Muscle of leg (tissue), 11 donors: ENCODE results near the gene FLT3LG. TPM values are rescaled to one million over a fixed set of nuclear protein-coding genes. Genes with fewer than 3 reads are reported as not detected.
A peak's percentile ranks its signal among the peaks of the same experiment; 100 is the strongest.

Experiments used
- DNase-seq: peaks from one replicate; pipeline ENCODE4 v3.0.0; 2013
- H3K27ac ChIP-seq: one replicate; pipeline ENCODE4 v1.5.1; 2013; ENCODE audit warnings: mild to moderate bottlenecking, low read length, control low read depth
- H3K27me3 ChIP-seq: one replicate; pipeline ENCODE4 v1.6.1; 2013; ENCODE audit warnings: low read length; ENCODE audit not compliant: control insufficient read depth, insufficient read depth
- H3K36me3 ChIP-seq: one replicate; pipeline ENCODE4 v1.6.1; 2013; ENCODE audit warnings: low read length; ENCODE audit not compliant: control insufficient read depth, insufficient read depth
- H3K4me1 ChIP-seq: one replicate; pipeline ENCODE4 v1.6.1; 2013; ENCODE audit warnings: low read length; ENCODE audit not compliant: control insufficient read depth, insufficient read depth
- H3K4me3 ChIP-seq: one replicate; pipeline ENCODE4 v1.5.1; 2013; ENCODE audit warnings: low read length, control low read depth
- H3K9me3 ChIP-seq: replicated peaks from 2 replicates; pipeline ENCODE4 v1.6.1; 2013; ENCODE audit warnings: low read depth, low read length; ENCODE audit not compliant: control insufficient read depth
- WGBS: methylation state at CpG from one replicate; pipeline ENCODE4 v1.1.5; 2013; ENCODE audit warnings: missing lambda C conversion rate; ENCODE audit not compliant: insufficient coverage; 5-methylcytosine and 5-hydroxymethylcytosine counted together
- polyA plus RNA-seq, 8 donors: library from polyadenylated mRNA; unstranded; fragments of 120-200 nt; gene quantifications; one replicate each; pipeline versions ENCODE4 v1.2.1 to v1.2.3, GENCODE V29; 2013; ENCODE audit warnings: inconsistent platforms in 1 of 8, low replicate concordance in 1 of 8; ENCODE audit not compliant: insufficient read length in 8 of 8, insufficient read depth in 1 of 8
- total RNA-seq: library from RNA; stranded (reverse); fragments of 120-200 nt; gene quantifications from one replicate; pipeline ENCODE4 v1.2.4, GENCODE V29; 2013

FLT3LG gene
- total and polyA plus RNA-seq, 9 donors, result 1.5 to 4.9 (median 3.2) TPM

GRCh38 chr19:49533551-49534488, 59.8 kb downstream of the FLT3LG start:
- 4% methylated on average over 76 of the region's 87 CpGs for WGBS
- peak overlapping the region; percentile 68 for H3K4me3 ChIP-seq
- peak; percentile 79 for DNase-seq
- H3K27me3 ChIP-seq, result no peaks in the 10 kb centered on the region
- H3K36me3 ChIP-seq, result peaks cover 41% of the 10 kb centered on the region
- H3K9me3 ChIP-seq, result no peaks in the 10 kb centered on the region
- H3K4me1 ChIP-seq, result peaks cover 12% of the 10 kb centered on the region
- H3K27ac ChIP-seq, result peak overlapping the region; percentile 59

- no peak overlapping the region for H3K4me3 ChIP-seq
- H3K27me3 ChIP-seq, result no peaks in the 10 kb centered on the region
- H3K4me1 ChIP-seq, result peaks cover 12% of the 10 kb centered on the region
- 66% methylated on average over 8 of the region's 8 CpGs for WGBS
- H3K36me3 ChIP-seq, result peaks cover 41% of the 10 kb centered on the region
- no peak overlapping the region for H3K27ac ChIP-seq
- H3K9me3 ChIP-seq, result no peaks in the 10 kb centered on the region
- no peak for DNase-seq
Measured at GRCh38 chr19:49534632-49535385, 60.8 kb downstream of the FLT3LG start.

Other genes starting within 250 kb of the FLT3LG start
- gene SLC6A16, start 149.0 kb upstream of the FLT3LG start, total RNA-seq, result 0.49 TPM
- gene SLC6A16, start 149.0 kb upstream of the FLT3LG start, polyA plus RNA-seq, result 1 to 10 TPM in 7 of 8 donors, under 1 TPM in 1; 0.50 to 3.2 (median 1.3) TPM
- 1.1 TPM for gene CD37, start 138.8 kb upstream of the FLT3LG start, total RNA-seq
- gene CD37, start 138.8 kb upstream of the FLT3LG start, polyA plus RNA-seq, result 10 to 100 TPM; 15.3 to 27.7 (median 22.9) TPM
- 43.0 TPM for gene TEAD2, start 111.8 kb upstream of the FLT3LG start, total RNA-seq
- 10 to 100 TPM; 56.7 to 82.6 (median 74.2) TPM for gene TEAD2, start 111.8 kb upstream of the FLT3LG start, polyA plus RNA-seq
- gene DKKL1, start 110.3 kb upstream of the FLT3LG start, total RNA-seq, result 1.4 TPM
- 1 to 10 TPM; 1.6 to 4.0 (median 3.1) TPM for gene DKKL1, start 110.3 kb upstream of the FLT3LG start, polyA plus RNA-seq
- gene KASH5, start 86.0 kb upstream of the FLT3LG start, total RNA-seq, result not detected
- gene KASH5, start 86.0 kb upstream of the FLT3LG start, polyA plus RNA-seq, result under 1 TPM in 3 of 8 donors, not detected in 5; 0.14 to 0.25 (median 0.23) TPM
- gene PTH2, start 50.8 kb upstream of the FLT3LG start, total RNA-seq, result not detected
- under 1 TPM in 1 of 8 donors, not detected in 7; 0.28 TPM for gene PTH2, start 50.8 kb upstream of the FLT3LG start, polyA plus RNA-seq
- gene GFY, start 48.8 kb upstream of the FLT3LG start, total RNA-seq, result not detected
- gene GFY, start 48.8 kb upstream of the FLT3LG start, polyA plus RNA-seq, result not detected
- gene SLC17A7, start 32.7 kb upstream of the FLT3LG start, total RNA-seq, result 0.53 TPM
- gene SLC17A7, start 32.7 kb upstream of the FLT3LG start, polyA plus RNA-seq, result 1 to 10 TPM in 5 of 8 donors, under 1 TPM in 3; 0.60 to 1.7 (median 1.2) TPM
- gene PIH1D1, start 22.4 kb upstream of the FLT3LG start, total RNA-seq, result 53.6 TPM
- 10 to 100 TPM; 42.2 to 55.0 (median 45.8) TPM for gene PIH1D1, start 22.4 kb upstream of the FLT3LG start, polyA plus RNA-seq
- 14.4 TPM for gene ALDH16A1, start 21.0 kb upstream of the FLT3LG start, total RNA-seq
- 10 to 100 TPM; 11.3 to 18.8 (median 13.8) TPM for gene ALDH16A1, start 21.0 kb upstream of the FLT3LG start, polyA plus RNA-seq
- 5,773 TPM for gene RPL13A, start 13.4 kb downstream of the FLT3LG start, total RNA-seq
- 1,000 to 10,000 TPM; 4,396 to 5,632 (median 4,838) TPM for gene RPL13A, start 13.4 kb downstream of the FLT3LG start, polyA plus RNA-seq
- 5,208 TPM for gene RPS11, start 22.2 kb downstream of the FLT3LG start, total RNA-seq
- 1,000 to 10,000 TPM; 3,030 to 4,403 (median 3,703) TPM for gene RPS11, start 22.2 kb downstream of the FLT3LG start, polyA plus RNA-seq
- gene FCGRT, start 38.4 kb downstream of the FLT3LG start, total RNA-seq, result 200 TPM
- 100 to 1,000 TPM; 150 to 241 (median 199) TPM for gene FCGRT, start 38.4 kb downstream of the FLT3LG start, polyA plus RNA-seq
- 121 TPM for gene RCN3, start 53.8 kb downstream of the FLT3LG start, total RNA-seq
- 10 to 100 TPM; 37.4 to 88.6 (median 57.7) TPM for gene RCN3, start 53.8 kb downstream of the FLT3LG start, polyA plus RNA-seq
- 78.8 TPM for gene NOSIP, start 106.3 kb downstream of the FLT3LG start, total RNA-seq
- 10 to 100 TPM; 59.3 to 78.4 (median 66.5) TPM for gene NOSIP, start 106.3 kb downstream of the FLT3LG start, polyA plus RNA-seq
- gene PRRG2, start 107.1 kb downstream of the FLT3LG start, total RNA-seq, result 0.84 TPM
- under 1 TPM; 0.28 to 0.88 (median 0.56) TPM for gene PRRG2, start 107.1 kb downstream of the FLT3LG start, polyA plus RNA-seq
- gene PRR12, start 117.0 kb downstream of the FLT3LG start, total RNA-seq, result 3.5 TPM
- gene PRR12, start 117.0 kb downstream of the FLT3LG start, polyA plus RNA-seq, result 10 to 100 TPM; 14.9 to 22.7 (median 19.5) TPM
- gene RRAS, start 165.9 kb downstream of the FLT3LG start, total RNA-seq, result 15.3 TPM
- 10 to 100 TPM; 26.7 to 36.4 (median 31.6) TPM for gene RRAS, start 165.9 kb downstream of the FLT3LG start, polyA plus RNA-seq
- 6.8 TPM for gene SCAF1, start 168.0 kb downstream of the FLT3LG start, total RNA-seq
- 10 to 100 TPM; 25.6 to 36.9 (median 33.5) TPM for gene SCAF1, start 168.0 kb downstream of the FLT3LG start, polyA plus RNA-seq
- gene IRF3, start 191.6 kb downstream of the FLT3LG start, total RNA-seq, result 34.5 TPM
- 10 to 100 TPM; 29.2 to 47.9 (median 39.4) TPM for gene IRF3, start 191.6 kb downstream of the FLT3LG start, polyA plus RNA-seq
- gene BCL2L12, start 191.7 kb downstream of the FLT3LG start, total RNA-seq, result 10.9 TPM
- gene BCL2L12, start 191.7 kb downstream of the FLT3LG start, polyA plus RNA-seq, result 10 to 100 TPM; 26.6 to 39.6 (median 31.2) TPM
- 228 TPM for gene PRMT1, start 203.1 kb downstream of the FLT3LG start, total RNA-seq
- gene PRMT1, start 203.1 kb downstream of the FLT3LG start, polyA plus RNA-seq, result 100 to 1,000 TPM; 186 to 229 (median 205) TPM
- 0.89 TPM for gene ADM5, start 215.4 kb downstream of the FLT3LG start, total RNA-seq
- 1 to 10 TPM in 6 of 8 donors, under 1 TPM in 2; 0.63 to 1.8 (median 1.2) TPM for gene ADM5, start 215.4 kb downstream of the FLT3LG start, polyA plus RNA-seq
- 5.4 TPM for gene CPT1C, start 216.9 kb downstream of the FLT3LG start, total RNA-seq
- 10 to 100 TPM in 7 of 8 donors, 1 to 10 TPM in 1; 8.1 to 16.0 (median 11.6) TPM for gene CPT1C, start 216.9 kb downstream of the FLT3LG start, polyA plus RNA-seq